ENCODE results near the gene ZBTB16. TPM values are rescaled to one million over a fixed set of nuclear protein-coding genes. Genes with fewer than 3 reads are reported as not detected.
A peak's percentile ranks its signal among the peaks of the same experiment; 100 is the strongest.

ZBTB16 gene
- total and polyA plus RNA-seq, 7 donors, result 9.9 to 197 (median 99.5) TPM

- no peak overlapping the region for H3K4me3 ChIP-seq
- peak; percentile 93 for DNase-seq
- peak overlapping the region in 3 of 4 donors; percentile 74 to 80 (median 77) for H3K27ac ChIP-seq
- no peaks in the 10 kb centered on the region for H3K9me3 ChIP-seq
- WGBS, 2 donors, result 82 to 91% methylated on average over 15 of the region's 15 CpGs
- H3K27me3 ChIP-seq, result no peaks in the 10 kb centered on the region
- intact Hi-C loops (cut with DNase I), result loop anchor here (2.0 kb wide), 2 partner anchors 114 to 128 kb away; no protein-coding TSS in a partner anchor
- peaks cover 0 to 46% (median 15%) of the 10 kb centered on the region in 4 donors for H3K4me1 ChIP-seq
- H3K36me3 ChIP-seq, result no peaks in the 10 kb centered on the region
- TF ChIP-seq POLR2AphosphoS5 (IDR thresholded peaks at IDR 0.05) (peak; percentile 89 to 95 (median 92)), EP300 (IDR thresholded peaks at IDR 0.05) (peak; percentile 98 to 99 (median 99)), CTCF (IDR thresholded peaks at IDR 0.05) (no peak), POLR2A (IDR thresholded peaks at IDR 0.05) (no peak)
These were observed 9.1 kb upstream of the ZBTB16 start for GRCh38 chr11:114050258-114050927.

- no peak for TF ChIP-seq EP300 (IDR thresholded peaks at IDR 0.05)
- TF ChIP-seq POLR2AphosphoS5 (IDR thresholded peaks at IDR 0.05), result no peak
- TF ChIP-seq CTCF (IDR thresholded peaks at IDR 0.05), result no peak
- TF ChIP-seq POLR2A (IDR thresholded peaks at IDR 0.05), result no peak
These were observed 8.0 kb upstream of the ZBTB16 start for GRCh38 chr11:114051558-114051957.

GRCh38 chr11:114052160-114052559, 7.4 kb upstream of the ZBTB16 start:
- Histone ChIP-seq H3K36me3 (no peaks in the 10 kb centered on the region), H3K4me3 (no peak overlapping the region), H3K27me3 (no peaks in the 10 kb centered on the region), H3K27ac (peak overlapping the region in 3 of 4 donors; percentile 74 to 80 (median 77)), H3K9me3 (no peaks in the 10 kb centered on the region), H3K4me1 (peaks cover 0 to 46% (median 15%) of the 10 kb centered on the region in 4 donors)
- 30 to 78% methylated on average over 5 of the region's 5 CpGs for WGBS, 2 donors
- TF ChIP-seq CTCF (IDR thresholded peaks at IDR 0.05), result no peak
- peak; percentile 73 to 86 (median 81) for TF ChIP-seq POLR2AphosphoS5 (IDR thresholded peaks at IDR 0.05)
- TF ChIP-seq EP300 (IDR thresholded peaks at IDR 0.05), result peak; percentile 96 to 99 (median 97)
- TF ChIP-seq POLR2A (IDR thresholded peaks at IDR 0.05), result no peak
- intact Hi-C loops (cut with DNase I), result no loop called here
- peak; percentile 86 for DNase-seq

More at GRCh38 chr11:114051558-114051957, 8.0 kb upstream of the ZBTB16 start:
- peaks cover 0 to 46% (median 15%) of the 10 kb centered on the region in 4 donors for H3K4me1 ChIP-seq
- WGBS, 2 donors, result 73 to 82% methylated on average over 4 of the region's 4 CpGs
- DNase-seq, result no peak
- no peaks in the 10 kb centered on the region for H3K36me3 ChIP-seq
- H3K27me3 ChIP-seq, result no peaks in the 10 kb centered on the region
- H3K9me3 ChIP-seq, result no peaks in the 10 kb centered on the region
- intact Hi-C loops (cut with DNase I), result loop anchor here (2.0 kb wide), 2 partner anchors 113 to 127 kb away; no protein-coding TSS in a partner anchor
- no peak overlapping the region for H3K4me3 ChIP-seq
- peak overlapping the region in 3 of 4 donors; percentile 74 to 80 (median 77) for H3K27ac ChIP-seq

- WGBS, 2 donors, result 92 to 93% methylated on average over 2 of the region's 2 CpGs
- Histone ChIP-seq H3K36me3 (no peaks in the 10 kb centered on the region), H3K4me3 (no peak overlapping the region), H3K27me3 (no peaks in the 10 kb centered on the region), H3K27ac (peak overlapping the region in 3 of 4 donors; percentile 9 to 80 (median 74)), H3K4me1 (peaks cover 0 to 51% (median 21%) of the 10 kb centered on the region in 4 donors), H3K9me3 (no peaks in the 10 kb centered on the region)
- intact Hi-C loops (cut with DNase I), result no loop called here
- TF ChIP-seq EP300 (IDR thresholded peaks at IDR 0.05) (no peak), POLR2AphosphoS5 (IDR thresholded peaks at IDR 0.05) (no peak), POLR2A (IDR thresholded peaks at IDR 0.05) (no peak)
- DNase-seq, result peak; percentile 58
These were observed 6.1 kb upstream of the ZBTB16 start for GRCh38 chr11:114053406-114053805.

GRCh38 chr11:114054806-114055205, 4.7 kb upstream of the ZBTB16 start:
- H3K36me3 ChIP-seq, result no peaks in the 10 kb centered on the region
- H3K9me3 ChIP-seq, result no peaks in the 10 kb centered on the region
- H3K4me3 ChIP-seq, result no peak overlapping the region
- no peaks in the 10 kb centered on the region for H3K27me3 ChIP-seq
- peaks cover 0 to 50% (median 24%) of the 10 kb centered on the region in 4 donors for H3K4me1 ChIP-seq
- no peak for TF ChIP-seq EP300 (IDR thresholded peaks at IDR 0.05)
- TF ChIP-seq POLR2AphosphoS5 (IDR thresholded peaks at IDR 0.05), result no peak
- no peak for TF ChIP-seq POLR2A (IDR thresholded peaks at IDR 0.05)
- TF ChIP-seq CTCF (IDR thresholded peaks at IDR 0.05), result no peak
- intact Hi-C loops (cut with DNase I), result no loop called here
- WGBS, 2 donors, result 84 to 86% methylated on average over 3 of the region's 3 CpGs
- no peak for DNase-seq
- H3K27ac ChIP-seq, result no peak overlapping the region

Measured in sigmoid colon (tissue), 7 donors.